GM12878 (cell line): ENCODE measurements around the gene TTLL13. TPM values are rescaled to one million over a fixed set of nuclear protein-coding genes. Genes with fewer than 3 reads are reported as not detected.

Source experiments
- ASH2L ChIP-seq: fragments of 300-600, 200-600 bp; sonication (generic); IDR thresholded peaks from 2 replicates; pipeline ENCODE4 v1.6.1; 2017; ENCODE audit warnings: low read depth, mild to moderate bottlenecking, borderline replicate concordance
- BACH1 ChIP-seq: fragments of 450-650 bp; IDR thresholded peaks from 2 replicates; pipeline ENCODE4 v1.6.1; 2017; ENCODE audit warnings: mild to moderate bottlenecking, borderline replicate concordance
- BCL11A ChIP-seq: IDR thresholded peaks from 2 replicates; pipeline ENCODE4 v1.6.1; 2011; ENCODE audit warnings: low read depth, low read length
- BHLHE40 ChIP-seq, 2 experiments: fragments of 450-650 bp in 1 of 2; IDR thresholded peaks; 2 replicates each; pipeline ENCODE4 v1.6.1; 2011 to 2017; ENCODE audit warnings: low read depth in 2 of 2, borderline replicate concordance in 1 of 2, improper control_type of control experiment in 1 of 2, low read length in 1 of 2, mild to moderate bottlenecking in 1 of 2
- CEBPB ChIP-seq, 2 experiments: fragments of 150-350 bp in 1 of 2; IDR thresholded peaks; 2 replicates each; pipeline ENCODE4 v1.6.1; 2012 to 2014; ENCODE audit warnings: low read depth in 2 of 2, low read length in 2 of 2, borderline replicate concordance in 1 of 2, inconsistent platforms in 1 of 2
- EED ChIP-seq: sonication (generic); IDR thresholded peaks from 2 replicates; pipeline ENCODE4 v1.6.1; 2016; ENCODE audit warnings: antibody characterized with exemption, low read depth
- ETV6 ChIP-seq, 2 experiments: fragments of 450-650 bp in 1 of 2; IDR thresholded peaks in 1 of 2; conservative IDR thresholded peaks in 1 of 2; 2 replicates each; pipeline ENCODE4 v1.6.1; 2014; ENCODE audit warnings: antibody characterized with exemption in 1 of 2, borderline replicate concordance in 1 of 2, low read depth in 1 of 2, mild to moderate bottlenecking in 1 of 2, moderate library complexity in 1 of 2
- FOXM1 ChIP-seq: IDR thresholded peaks from 2 replicates; pipeline ENCODE4 v1.6.1; 2012; ENCODE audit warnings: low read depth, mild to moderate bottlenecking, inconsistent platforms, low read length, moderate library complexity
- HDGF ChIP-seq: fragments of 450-650 bp; IDR thresholded peaks from 2 replicates; pipeline ENCODE4 v1.6.1; 2016; ENCODE audit warnings: antibody characterized with exemption
- KAT2A ChIP-seq: conservative IDR thresholded peaks from 2 replicates; pipeline ENCODE4 v1.6.1; 2011; ENCODE audit warnings: low read depth, low read length; ENCODE audit not compliant: control insufficient read depth
- MAX ChIP-seq: IDR thresholded peaks from 2 replicates; pipeline ENCODE4 v1.6.1; 2012; ENCODE audit warnings: low read depth, low read length, improper control_type of control experiment
- MLLT1 ChIP-seq: fragments of 450-650 bp; IDR thresholded peaks from 2 replicates; pipeline ENCODE4 v1.6.1; 2016; ENCODE audit warnings: mild to moderate bottlenecking
- MTA3 ChIP-seq: IDR thresholded peaks from 2 replicates; pipeline ENCODE4 v1.6.1; 2012; ENCODE audit warnings: low read length, inconsistent platforms, borderline replicate concordance
- RCOR1 ChIP-seq: conservative IDR thresholded peaks from 2 replicates; pipeline ENCODE4 v1.6.1; 2012; ENCODE audit warnings: low read depth, low read length, improper control_type of control experiment
- RFX5 ChIP-seq: IDR thresholded peaks from 2 replicates; pipeline ENCODE4 v1.6.1; 2011; ENCODE audit warnings: low read depth, low read length, improper control_type of control experiment
- TARDBP ChIP-seq: IDR thresholded peaks from 2 replicates; pipeline ENCODE4 v1.6.1; 2016; ENCODE audit warnings: borderline replicate concordance
- TBL1XR1 ChIP-seq: IDR thresholded peaks from 2 replicates; pipeline ENCODE4 v1.6.1; 2012; ENCODE audit warnings: low read depth, low read length, improper control_type of control experiment
- USF1 ChIP-seq: IDR thresholded peaks from 2 replicates; pipeline ENCODE4 v1.6.1; 2011; ENCODE audit warnings: borderline replicate concordance, low read depth, mild to moderate bottlenecking, moderate library complexity, mixed read lengths, low read length; ENCODE audit not compliant: insufficient read depth; ENCODE audit errors: extremely low read length
- ZBTB4 ChIP-seq: fragments of 450-650 bp; formaldehyde crosslinking; IDR thresholded peaks from 2 replicates; pipeline ENCODE4 v1.4.0; 2022; ENCODE audit warnings: mild to moderate bottlenecking, moderate library complexity
- ZNF274 ChIP-seq: IDR thresholded peaks from one replicate; pipeline ENCODE4 v1.8.0; 2011; ENCODE audit not compliant: insufficient read length, insufficient read depth
- ZNF622 ChIP-seq: fragments of 450-650 bp; IDR thresholded peaks from 2 replicates; pipeline ENCODE4 v1.6.1; 2017; ENCODE audit warnings: mild to moderate bottlenecking, inconsistent platforms
- polyA plus RNA-seq, 11 experiments: library from polyadenylated mRNA; depleted of rRNA in 4 of 11; unstranded in 6 of 11; stranded (reverse) in 5 of 11; fragments of >200 nt; fragmentation: Nextera tagmentation in 4 of 11; fragmentation: Illumina TruSeq in 1 of 11; extraction: Ambion mirVana in 4 of 11; extraction: Trizol in 1 of 11; gene quantifications; 1 replicate in 1 of 11; 2 replicates in 10 of 11; pipeline versions ENCODE4 v1.2.1 to v1.2.3, GENCODE V29; 2011 to 2016; ENCODE audit warnings: inconsistent platforms in 2 of 11, missing spikeins in 2 of 11, low read depth in 1 of 11
- total RNA-seq, 4 experiments: library from RNA; depleted of rRNA in 3 of 4; stranded (reverse); fragments of >200 nt in 3 of 4; fragmentation: Illumina TruSeq in 1 of 4; extraction: Trizol in 1 of 4; gene quantifications; 2 replicates each; pipeline versions ENCODE4 v1.2.1 to v1.2.3, GENCODE V29; 2013 to 2021

TTLL13 gene
- total and polyA plus RNA-seq, 10 of the 15 experiments (the other 5 are each of a cell fraction or from before 2014, with no cell fraction given), result 0.03 to 0.32 (median 0.13) TPM; not detected in 1

- TF ChIP-seq ZNF274 (no peak), BCL11A (no peak), HDGF (0 out of 2 replicates have a peak, but pooled peaks have one; percentile 38), TBL1XR1 (no peak), RFX5 (no peak), BACH1 (no peak), MLLT1 (no peak), USF1 (peak; percentile 5), BHLHE40 (IDR thresholded peaks at IDR 0.05; ENCODE audit: borderline replicate concordance in 1 of 2, low read depth in 2 of 2, low read length in 1 of 2) (peak; percentile 25 to 67; a peak in 2 of 4 replicates), ZBTB4 (CRISPR knock-in tag) (no peak), MTA3 (0 out of 2 replicates have a peak, but pooled peaks have one; percentile 56), FOXM1 (no peak), EED (no peak), RCOR1 (no peak), TARDBP (no peak), CEBPB (IDR thresholded peaks at IDR 0.05; ENCODE audit: borderline replicate concordance in 1 of 2, low read depth in 2 of 2, low read length in 2 of 2) (no peak), ETV6 (conservative IDR thresholded peaks at IDR 0.05 in 1 of 2, IDR thresholded peaks at IDR 0.05 in 1 of 2; ENCODE audit: borderline replicate concordance in 1 of 2, low read depth in 1 of 2) (no peak), MAX (no peak), KAT2A (no peak), ZNF622 (no peak), ASH2L (no peak)
These were observed 48.7 kb upstream of the TTLL13 start (continued) for GRCh38 chr15:90200534-90201129.
